Activated CD8-positive, alpha-beta memory T cell treated with anti-CD3 and anti-CD28 coated beads, Interleukin-2, amount 10 ng/mL, durations not matched to agents 7 days and 5 days (primary cell): ENCODE results near the gene UNC5B. TPM values are rescaled to one million over a fixed set of nuclear protein-coding genes. Genes with fewer than 3 reads are reported as not detected.

ENCODE experiments used
- ATAC-seq: fragments of 150-1000 bp; cut with Tn5 transposase; one replicate; pipeline ENCODE4 v1.10.0; 2021; ENCODE audit warnings: moderate library complexity
- CTCF ChIA-PET: fragments of 350-600 bp; sonication (Branson Sonifier 250); formaldehyde crosslinking; loops from one replicate; lab custom pipeline; 2021; ENCODE audit warnings: antibody characterized with exemption; lab: Charles Lee
- DNase-seq: peaks from one replicate; pipeline ENCODE4 v3.0.0-alpha.2; 2020
- H3K27ac Mint-ChIP-seq: one replicate; pipeline ENCODE4 v1.8.0; 2021; ENCODE audit warnings: mild to moderate bottlenecking, mixed read lengths
- H3K27me3 Mint-ChIP-seq: one replicate; pipeline ENCODE4 v1.8.0; 2021; ENCODE audit warnings: mixed read lengths
- H3K36me3 Mint-ChIP-seq: one replicate; pipeline ENCODE4 v1.8.0; 2021; ENCODE audit warnings: mild to moderate bottlenecking, mixed read lengths
- H3K4me1 Mint-ChIP-seq: one replicate; pipeline ENCODE4 v1.8.0; 2021; ENCODE audit warnings: mixed read lengths
- H3K4me3 Mint-ChIP-seq: one replicate; pipeline ENCODE4 v1.8.0; 2021; ENCODE audit warnings: mild to moderate bottlenecking, moderate library complexity, mixed read lengths
- H3K9me3 Mint-ChIP-seq: one replicate; pipeline ENCODE4 v1.8.0; 2022; ENCODE audit warnings: low read depth, mixed read lengths
- total RNA-seq, 2 experiments: library from RNA; stranded (reverse); gene quantifications; one replicate each; pipeline ENCODE4 v1.2.3, GENCODE V29; 2021

UNC5B gene
- total RNA-seq, 2 experiments from 2014 or later: 0.06 TPM; not detected in 1

- Mint-ChIP-seq H3K27me3 (peaks cover 9% of the 10 kb centered on the region), H3K4me3 (no peak overlapping the region), H3K36me3 (no peaks in the 10 kb centered on the region), H3K9me3 (no peaks in the 10 kb centered on the region), H3K4me1 (no peaks in the 10 kb centered on the region), H3K27ac (no peak overlapping the region)
- DNase-seq (no peak), ATAC-seq (no peak)
- CTCF ChIA-PET: no interaction called here
Measured at GRCh38 chr10:71241830-71242621, 29.7 kb downstream of the UNC5B start.

- no peak for ATAC-seq
- Mint-ChIP-seq H3K27me3 (peaks cover 9% of the 10 kb centered on the region), H3K4me3 (no peak overlapping the region)
Measured at GRCh38 chr10:71242622-71243009, 30.2 kb downstream of the UNC5B start.

GRCh38 chr10:71243756-71244395 lies 31.5 kb downstream of the UNC5B start:
- CTCF ChIA-PET: no interaction called here
- Mint-ChIP-seq H3K36me3 (no peaks in the 10 kb centered on the region), H3K27ac (no peak overlapping the region), H3K27me3 (peaks cover 9% of the 10 kb centered on the region), H3K4me1 (no peaks in the 10 kb centered on the region), H3K4me3 (no peak overlapping the region), H3K9me3 (no peaks in the 10 kb centered on the region)
- no peak for ATAC-seq
- no peak for DNase-seq

More at GRCh38 chr10:71242622-71243009, 30.2 kb downstream of the UNC5B start:
- Mint-ChIP-seq H3K36me3 (no peaks in the 10 kb centered on the region), H3K9me3 (no peaks in the 10 kb centered on the region), H3K27ac (no peak overlapping the region), H3K4me1 (no peaks in the 10 kb centered on the region)
- no peak for DNase-seq
- CTCF ChIA-PET: no interaction called here

GRCh38 chr10:71244431-71245419 lies 32.4 kb downstream of the UNC5B start:
- Mint-ChIP-seq H3K36me3 (no peaks in the 10 kb centered on the region), H3K27ac (no peak overlapping the region), H3K4me1 (no peaks in the 10 kb centered on the region), H3K27me3 (peaks cover 9% of the 10 kb centered on the region), H3K4me3 (no peak overlapping the region), H3K9me3 (no peaks in the 10 kb centered on the region)
- DNase-seq (no peak), ATAC-seq (no peak)
- CTCF ChIA-PET: interaction anchor here (0.9 kb wide), 1 partner anchor 25 kb away, joined by 3 read pairs; no protein-coding TSS in a partner anchor

- H3K4me3 Mint-ChIP-seq: no peak overlapping the region
- no peaks in the 10 kb centered on the region for H3K9me3 Mint-ChIP-seq
- H3K27me3 Mint-ChIP-seq: peaks cover 9% of the 10 kb centered on the region
- CTCF ChIA-PET: interaction anchor here (0.9 kb wide), 1 partner anchor 25 kb away, joined by 3 read pairs; no protein-coding TSS in a partner anchor
- DNase-seq (no peak), ATAC-seq (no peak)
- no peak overlapping the region for H3K27ac Mint-ChIP-seq
- H3K36me3 Mint-ChIP-seq: no peaks in the 10 kb centered on the region
- H3K4me1 Mint-ChIP-seq: no peaks in the 10 kb centered on the region
Measured at GRCh38 chr10:71245420-71246325, 33.3 kb downstream of the UNC5B start.

GRCh38 chr10:71246591-71247413 lies 34.4 kb downstream of the UNC5B start:
- DNase-seq: no peak
- Mint-ChIP-seq H3K27ac (no peak overlapping the region), H3K27me3 (peaks cover 7% of the 10 kb centered on the region), H3K4me3 (no peak overlapping the region), H3K9me3 (no peaks in the 10 kb centered on the region), H3K4me1 (no peaks in the 10 kb centered on the region), H3K36me3 (no peaks in the 10 kb centered on the region)
- ATAC-seq: no peak
- CTCF ChIA-PET: no interaction called here

GRCh38 chr10:71247414-71247705 lies 35.0 kb downstream of the UNC5B start:
- CTCF ChIA-PET: interaction anchor here (1.3 kb wide), 1 partner anchor 23 kb away, joined by 3 read pairs; no protein-coding TSS in a partner anchor
- ATAC-seq (no peak), DNase-seq (no peak)
- Mint-ChIP-seq H3K36me3 (no peaks in the 10 kb centered on the region), H3K27ac (no peak overlapping the region), H3K9me3 (no peaks in the 10 kb centered on the region), H3K27me3 (peaks cover 7% of the 10 kb centered on the region), H3K4me3 (no peak overlapping the region), H3K4me1 (no peaks in the 10 kb centered on the region)

GRCh38 chr10:71247804-71248203 lies 35.4 kb downstream of the UNC5B start:
- CTCF ChIA-PET: interaction anchor here (1.3 kb wide), 1 partner anchor 22 kb away, joined by 3 read pairs; no protein-coding TSS in a partner anchor

GRCh38 chr10:71248210-71248609 lies 35.8 kb downstream of the UNC5B start:
- CTCF ChIA-PET: interaction anchor here (1.3 kb wide), 1 partner anchor 22 kb away, joined by 3 read pairs; no protein-coding TSS in a partner anchor
- Mint-ChIP-seq H3K27ac (no peak overlapping the region), H3K9me3 (no peaks in the 10 kb centered on the region), H3K4me1 (no peaks in the 10 kb centered on the region), H3K4me3 (no peak overlapping the region), H3K27me3 (peaks cover 7% of the 10 kb centered on the region), H3K36me3 (no peaks in the 10 kb centered on the region)
- ATAC-seq (no peak), DNase-seq (no peak)

More at GRCh38 chr10:71247804-71248203, 35.4 kb downstream of the UNC5B start:
- ATAC-seq: no peak
- no peaks in the 10 kb centered on the region for H3K4me1 Mint-ChIP-seq
- H3K27me3 Mint-ChIP-seq: peaks cover 7% of the 10 kb centered on the region
- no peaks in the 10 kb centered on the region for H3K9me3 Mint-ChIP-seq
- no peak overlapping the region for H3K27ac Mint-ChIP-seq
- H3K36me3 Mint-ChIP-seq: no peaks in the 10 kb centered on the region
- H3K4me3 Mint-ChIP-seq: no peak overlapping the region
- no peak for DNase-seq

GRCh38 chr10:71249996-71250395 lies 37.6 kb downstream of the UNC5B start:
- ATAC-seq: no peak
- H3K4me3 Mint-ChIP-seq: no peak overlapping the region
- no peaks in the 10 kb centered on the region for H3K36me3 Mint-ChIP-seq
- no peaks in the 10 kb centered on the region for H3K9me3 Mint-ChIP-seq
- no peak overlapping the region for H3K27ac Mint-ChIP-seq
- DNase-seq: no peak
- no peaks in the 10 kb centered on the region for H3K4me1 Mint-ChIP-seq
- no peaks in the 10 kb centered on the region for H3K27me3 Mint-ChIP-seq
- CTCF ChIA-PET: interaction anchor here (1.4 kb wide), 1 partner anchor 20 kb away, joined by 4 read pairs; no protein-coding TSS in a partner anchor

- no peak overlapping the region for H3K4me3 Mint-ChIP-seq
- no peaks in the 10 kb centered on the region for H3K9me3 Mint-ChIP-seq
- DNase-seq: no peak
- H3K36me3 Mint-ChIP-seq: no peaks in the 10 kb centered on the region
- H3K27ac Mint-ChIP-seq: no peak overlapping the region
- no peak for ATAC-seq
- no peaks in the 10 kb centered on the region for H3K4me1 Mint-ChIP-seq
- CTCF ChIA-PET: no interaction called here
- H3K27me3 Mint-ChIP-seq: no peaks in the 10 kb centered on the region
Measured at GRCh38 chr10:71250405-71250804, 38.0 kb downstream of the UNC5B start.

- H3K4me3 Mint-ChIP-seq: no peak overlapping the region
- H3K27me3 Mint-ChIP-seq: no peaks in the 10 kb centered on the region
Measured at GRCh38 chr10:71250842-71251241, 38.5 kb downstream of the UNC5B start.

More at GRCh38 chr10:71250842-71251241, 38.5 kb downstream of the UNC5B start:
- CTCF ChIA-PET: no interaction called here
- Mint-ChIP-seq H3K9me3 (no peaks in the 10 kb centered on the region), H3K36me3 (no peaks in the 10 kb centered on the region), H3K4me1 (no peaks in the 10 kb centered on the region), H3K27ac (no peak overlapping the region)
- no peak for ATAC-seq
- DNase-seq: no peak
